Fibroblast of villous mesenchyme (primary cell): ENCODE results near the gene RDH14. TPM values are rescaled to one million over a fixed set of nuclear protein-coding genes. Genes with fewer than 3 reads are reported as not detected.

Source experiments
- DNase-seq: peaks from one replicate; pipeline ENCODE4 v3.0.0-alpha.2; 2010; ENCODE audit warnings: low read depth
- H3K4me3 ChIP-seq: 2 replicates; pipeline ENCODE4 v1.5.1; 2011; ENCODE audit warnings: low read depth, mild to moderate bottlenecking, low read length
- CTCF ChIP-seq: IDR thresholded peaks from 2 replicates; pipeline ENCODE4 v1.5.1; 2012; ENCODE audit warnings: low read depth, mild to moderate bottlenecking, low read length; ENCODE audit not compliant: insufficient read depth
- total RNA-seq: library from RNA; depleted of rRNA; stranded (reverse); fragments of >200 nt; gene quantifications from 2 replicates; pipeline ENCODE4 v1.2.3, GENCODE V29; 2012

Gene RDH14
- total RNA-seq, 1 donor = 17.7 TPM

DNA sequence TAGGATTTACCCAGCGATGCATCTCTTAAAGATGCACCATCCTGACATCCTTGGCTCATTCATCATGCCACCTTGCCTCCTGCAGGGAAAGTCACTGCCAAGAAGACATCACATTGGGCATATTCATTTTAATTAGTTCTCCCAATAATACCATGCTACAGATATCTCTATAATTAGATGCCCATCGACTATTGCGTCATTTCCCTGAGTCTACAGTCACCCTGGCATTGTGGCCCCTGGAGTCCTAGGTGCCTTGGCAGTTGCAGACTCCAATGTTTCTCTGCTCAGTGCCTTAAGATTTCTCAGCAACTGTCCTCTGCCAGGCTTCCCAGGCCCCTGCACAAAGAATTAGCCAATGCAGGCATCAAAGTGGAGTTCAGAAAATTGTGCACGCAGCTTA lies 32.6 kb downstream of the RDH14 start:
- no peak overlapping the region for H3K4me3 ChIP-seq
- no peak for DNase-seq
- TF ChIP-seq CTCF = no peak

DNA sequence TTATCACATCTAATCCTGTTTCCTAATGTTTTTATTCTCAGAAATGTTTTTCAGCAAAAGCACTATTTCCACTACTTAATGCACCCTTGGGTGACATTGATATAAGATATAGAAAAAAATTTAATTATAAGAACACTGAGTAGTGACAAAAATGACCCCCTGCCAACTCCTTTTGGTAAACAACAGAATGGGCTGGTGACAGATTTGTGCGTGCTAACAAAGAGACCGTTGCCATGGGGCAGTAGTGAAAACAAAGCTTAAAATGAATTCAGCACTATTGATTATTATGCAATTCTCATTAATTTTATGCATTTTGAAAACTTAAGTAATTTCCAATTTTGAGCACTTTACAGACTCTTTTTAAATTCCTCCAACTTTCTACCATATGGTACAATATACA lies 33.1 kb downstream of the RDH14 start:
- DNase-seq = no peak
- H3K4me3 ChIP-seq = no peak overlapping the region
- TF ChIP-seq CTCF = no peak

- DNase-seq = no peak
- TF ChIP-seq CTCF = no peak
- no peak overlapping the region for H3K4me3 ChIP-seq
Observed at GRCh38 chr2:18526429-18526828, 34.0 kb downstream of the RDH14 start.

- no peak for DNase-seq
- H3K4me3 ChIP-seq = no peak overlapping the region
- TF ChIP-seq CTCF = no peak
Observed at GRCh38 chr2:18525852-18526251, 34.6 kb downstream of the RDH14 start.

- DNase-seq = no peak
- TF ChIP-seq CTCF = no peak
- no peak overlapping the region for H3K4me3 ChIP-seq
Observed at GRCh38 chr2:18525236-18525635, 35.2 kb downstream of the RDH14 start.

GRCh38 chr2:18522484-18523146 lies 37.8 kb downstream of the RDH14 start:
- no peak for DNase-seq
- no peak for TF ChIP-seq CTCF
- H3K4me3 ChIP-seq = no peak overlapping the region
